ENCODE measurements around the gene PALM. TPM values are rescaled to one million over a fixed set of nuclear protein-coding genes. Genes with fewer than 3 reads are reported as not detected.

The PALM gene
- total and polyA plus RNA-seq, 9 of the 15 experiments (the other 6 are each of a cell fraction or from before 2014, with no cell fraction given), result 0.04 to 6.6 (median 1.7) TPM

- in situ Hi-C loops (cut with MboI) (no loop called here), intact Hi-C loops (cut with micrococcal nuclease) (no loop called here)
- 62% methylated on average over 9 of the region's 9 CpGs for WGBS (ENCODE audit: insufficient coverage, low coverage, missing lambda C conversion rate)
- FAIRE-seq (no peak), ATAC-seq (peak; percentile 65; the same call in 2 of the 3 replicates), DNase-seq (ENCODE audit: extremely low read depth in 1 of 4, low spot score in 3 of 4) (no peak)
- Histone ChIP-seq H2AFZ (ENCODE audit: low read depth, low read length) (no peak overlapping the region), H3K9me1 (ENCODE audit: control insufficient read depth, insufficient read depth, low read length) (no peaks in the 10 kb centered on the region), H3K27me3 (ENCODE audit: control insufficient read depth in 2 of 2, insufficient read depth in 2 of 2, low read length in 2 of 2) (no peaks in the 10 kb centered on the region), H3K79me2 (ENCODE audit: control insufficient read depth, insufficient read depth, low read length) (no peaks in the 10 kb centered on the region), H3K9ac (ENCODE audit: insufficient read depth in 1 of 2, low read depth in 2 of 2, low read length in 2 of 2) (no peak overlapping the region), H3K36me3 (ENCODE audit: control insufficient read depth, insufficient read depth, low read length) (no peaks in the 10 kb centered on the region), H3K27ac (ENCODE audit: extremely low read depth, low read depth, low read length) (no peak overlapping the region), H4K20me1 (replicated peaks; ENCODE audit: control insufficient read depth, insufficient read depth, low read length) (no peaks in the 10 kb centered on the region), H3K4me2 (ENCODE audit: insufficient read depth, low read length) (no peak overlapping the region), H3K4me3 (no peak overlapping the region), H3K4me1 (replicated peaks in 1 of 2; ENCODE audit: control insufficient read depth in 2 of 2, insufficient read depth in 2 of 2, low read length in 2 of 2) (peaks cover 6 to 28% of the 10 kb centered on the region in 2 experiments), H3K9me3 (replicated peaks; ENCODE audit: control insufficient read depth, insufficient read depth, low read depth, low read length) (peaks cover 7% of the 10 kb centered on the region)
- TF ChIP-seq HDAC8 (tag; IDR thresholded peaks at IDR 0.05) (no peak), HDGF (IDR thresholded peaks at IDR 0.05) (no peak), NR3C1 (CRISPR knock-in tag; IDR thresholded peaks at IDR 0.05) (no peak), HNRNPL (IDR thresholded peaks at IDR 0.05; ENCODE audit: low read depth, low read length) (no peak), CREB3 (tag; conservative IDR thresholded peaks at IDR 0.05; ENCODE audit: low read depth) (no peak), HNRNPUL1 (IDR thresholded peaks at IDR 0.05; ENCODE audit: low read length) (no peak), ASH1L (IDR thresholded peaks at IDR 0.05; ENCODE audit: borderline replicate concordance, low read depth, partially characterized antibody) (no peak), ZBTB33 (CRISPR knock-in tag; IDR thresholded peaks at IDR 0.05) (peak; percentile 91)
- ChIA-PET CTCF (ENCODE audit: low intra/inter-chr PET ratio) (no interaction called here), POLR2A (interaction anchor here (1.3 to 1.5 kb wide), 2 partner anchors 10 to 11 kb away, joined by 3 to 8 read pairs; no protein-coding TSS in a partner anchor)
- BruUV-seq (replicated peaks), result no TSS peak
These were observed 38.1 kb upstream of the PALM start for GRCh38 chr19:670609-671075.

Measured in K562 (cell line).